Memory B cell (primary cell): Measurements from ENCODE around the gene ICAM4.

Experiments used
- ATAC-seq: fragments of 150-1000 bp; cut with Tn5 transposase; 2 replicates; pipeline ENCODE4 v1.10.0; 2021; ENCODE audit warnings: low read depth, mild to moderate bottlenecking, moderate library complexity
- DNase-seq, 2 donors: peaks; one replicate each; pipeline ENCODE4 v3.0.0; 2022; ENCODE audit warnings: low spot score in 2 of 2
- H3K27ac Mint-ChIP-seq: one replicate; pipeline ENCODE4 v1.8.0; 2022; ENCODE audit warnings: mild to moderate bottlenecking, moderate library complexity, mixed read lengths
- H3K27me3 Mint-ChIP-seq: one replicate; pipeline ENCODE4 v1.8.0; 2022; ENCODE audit warnings: mixed read lengths
- H3K36me3 Mint-ChIP-seq: one replicate; pipeline ENCODE4 v1.8.0; 2022; ENCODE audit warnings: mild to moderate bottlenecking, mixed read lengths
- H3K4me1 Mint-ChIP-seq: one replicate; pipeline ENCODE4 v1.8.0; 2022; ENCODE audit warnings: mixed read lengths
- H3K4me3 Mint-ChIP-seq: one replicate; pipeline ENCODE4 v1.8.0; 2022; ENCODE audit warnings: mild to moderate bottlenecking, moderate library complexity, mixed read lengths
- H3K9me3 Mint-ChIP-seq: one replicate; pipeline ENCODE4 v1.8.0; 2022; ENCODE audit warnings: mixed read lengths

Gene ICAM4

DNA sequence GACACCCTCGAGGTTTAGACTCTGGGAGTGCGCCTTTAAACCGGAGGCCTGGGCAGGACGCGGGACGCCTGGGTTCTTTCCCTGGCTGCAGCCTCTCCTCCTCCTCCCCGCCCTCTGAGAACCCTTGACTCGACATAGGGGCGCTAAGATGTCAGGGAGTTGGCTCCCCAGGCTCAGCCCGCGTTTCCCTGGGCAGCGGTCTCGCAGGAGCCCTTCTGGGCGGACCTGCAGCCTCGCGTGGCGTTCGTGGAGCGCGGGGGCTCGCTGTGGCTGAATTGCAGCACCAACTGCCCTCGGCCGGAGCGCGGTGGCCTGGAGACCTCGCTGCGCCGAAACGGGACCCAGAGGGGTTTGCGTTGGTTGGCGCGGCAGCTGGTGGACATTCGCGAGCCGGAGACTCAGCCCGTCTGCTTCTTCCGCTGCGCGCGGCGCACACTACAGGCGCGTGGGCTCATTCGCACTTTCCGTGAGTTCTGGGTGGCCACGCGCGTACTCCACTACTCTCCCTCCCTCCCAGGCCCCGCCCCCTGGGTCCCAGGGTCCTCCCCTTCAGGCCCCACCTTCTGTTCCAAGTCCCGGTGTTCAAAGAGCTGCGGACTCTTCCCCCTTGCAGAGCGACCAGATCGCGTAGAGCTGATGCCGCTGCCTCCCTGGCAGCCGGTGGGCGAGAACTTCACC, 4.3 kb downstream of the ICAM4 start:
- Mint-ChIP-seq H3K4me1 (peaks cover 39% of the 10 kb centered on the region), H3K36me3 (no peaks in the 10 kb centered on the region), H3K4me3 (peak overlapping the region; percentile 81), H3K9me3 (no peaks in the 10 kb centered on the region), H3K27me3 (peaks cover 27% of the 10 kb centered on the region), H3K27ac (peak overlapping the region; percentile 85)
- ATAC-seq, result peak; percentile 9
- peak; percentile 42 to 48 for DNase-seq

DNA sequence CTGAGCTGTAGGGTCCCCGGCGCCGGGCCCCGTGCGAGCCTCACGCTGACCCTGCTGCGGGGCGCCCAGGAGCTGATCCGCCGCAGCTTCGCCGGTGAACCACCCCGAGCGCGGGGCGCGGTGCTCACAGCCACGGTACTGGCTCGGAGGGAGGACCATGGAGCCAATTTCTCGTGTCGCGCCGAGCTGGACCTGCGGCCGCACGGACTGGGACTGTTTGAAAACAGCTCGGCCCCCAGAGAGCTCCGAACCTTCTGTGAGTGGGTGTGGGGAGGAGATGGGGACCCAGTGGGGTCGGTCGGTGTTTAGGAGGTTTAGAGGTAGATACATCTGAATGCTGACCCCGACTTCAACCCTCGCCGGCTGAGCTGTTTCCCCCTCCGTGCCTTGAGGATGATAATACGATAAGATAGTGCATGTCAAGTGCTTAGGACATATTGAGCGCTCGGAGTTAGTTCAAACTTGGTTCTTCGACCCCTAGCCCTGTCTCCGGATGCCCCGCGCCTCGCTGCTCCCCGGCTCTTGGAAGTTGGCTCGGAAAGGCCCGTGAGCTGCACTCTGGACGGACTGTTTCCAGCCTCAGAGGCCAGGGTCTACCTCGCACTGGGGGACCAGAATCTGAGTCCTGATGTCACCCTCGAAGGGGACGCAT, 4.9 kb downstream of the ICAM4 start:
- peak overlapping the region; percentile 85 for H3K27ac Mint-ChIP-seq
- H3K9me3 Mint-ChIP-seq, result no peaks in the 10 kb centered on the region
- no peaks in the 10 kb centered on the region for H3K36me3 Mint-ChIP-seq
- peak; percentile 33 to 61 for DNase-seq
- H3K4me1 Mint-ChIP-seq, result peaks cover 39% of the 10 kb centered on the region
- no peak for ATAC-seq
- peaks cover 27% of the 10 kb centered on the region for H3K27me3 Mint-ChIP-seq
- peak overlapping the region; percentile 81 for H3K4me3 Mint-ChIP-seq

- H3K9me3 Mint-ChIP-seq, result no peaks in the 10 kb centered on the region
- DNase-seq (peak; percentile 45 to 68), ATAC-seq (peak; percentile 31)
- peaks cover 27% of the 10 kb centered on the region for H3K27me3 Mint-ChIP-seq
- H3K4me3 Mint-ChIP-seq, result peak overlapping the region; percentile 81
- H3K4me1 Mint-ChIP-seq, result peaks cover 39% of the 10 kb centered on the region
- no peaks in the 10 kb centered on the region for H3K36me3 Mint-ChIP-seq
- H3K27ac Mint-ChIP-seq, result peak overlapping the region; percentile 85
Measured at GRCh38 chr19:10292206-10292788, 5.5 kb downstream of the ICAM4 start.

GRCh38 chr19:10292789-10293636, 6.3 kb downstream of the ICAM4 start:
- no peaks in the 10 kb centered on the region for H3K36me3 Mint-ChIP-seq
- ATAC-seq (no peak), DNase-seq (no peak)
- peaks cover 24% of the 10 kb centered on the region for H3K27me3 Mint-ChIP-seq
- H3K4me3 Mint-ChIP-seq, result peak overlapping the region; percentile 33
- H3K27ac Mint-ChIP-seq, result peak overlapping the region; percentile 68
- H3K9me3 Mint-ChIP-seq, result no peaks in the 10 kb centered on the region
- peaks cover 35% of the 10 kb centered on the region for H3K4me1 Mint-ChIP-seq

- Mint-ChIP-seq H3K27ac (peak overlapping the region; percentile 68), H3K27me3 (peaks cover 22% of the 10 kb centered on the region), H3K4me3 (no peak overlapping the region), H3K36me3 (no peaks in the 10 kb centered on the region), H3K4me1 (peaks cover 31% of the 10 kb centered on the region), H3K9me3 (no peaks in the 10 kb centered on the region)
- DNase-seq (no peak), ATAC-seq (no peak)
Measured at GRCh38 chr19:10293637-10294367, 7.0 kb downstream of the ICAM4 start.

- H3K4me3 Mint-ChIP-seq, result peak overlapping the region; percentile 47
- H3K9me3 Mint-ChIP-seq, result no peaks in the 10 kb centered on the region
- no peak for DNase-seq
- H3K27me3 Mint-ChIP-seq, result peaks cover 21% of the 10 kb centered on the region
- no peak for ATAC-seq
- no peak overlapping the region for H3K27ac Mint-ChIP-seq
- H3K4me1 Mint-ChIP-seq, result peaks cover 28% of the 10 kb centered on the region
- no peaks in the 10 kb centered on the region for H3K36me3 Mint-ChIP-seq
Measured at GRCh38 chr19:10294368-10294697, 7.6 kb downstream of the ICAM4 start.

DNA sequence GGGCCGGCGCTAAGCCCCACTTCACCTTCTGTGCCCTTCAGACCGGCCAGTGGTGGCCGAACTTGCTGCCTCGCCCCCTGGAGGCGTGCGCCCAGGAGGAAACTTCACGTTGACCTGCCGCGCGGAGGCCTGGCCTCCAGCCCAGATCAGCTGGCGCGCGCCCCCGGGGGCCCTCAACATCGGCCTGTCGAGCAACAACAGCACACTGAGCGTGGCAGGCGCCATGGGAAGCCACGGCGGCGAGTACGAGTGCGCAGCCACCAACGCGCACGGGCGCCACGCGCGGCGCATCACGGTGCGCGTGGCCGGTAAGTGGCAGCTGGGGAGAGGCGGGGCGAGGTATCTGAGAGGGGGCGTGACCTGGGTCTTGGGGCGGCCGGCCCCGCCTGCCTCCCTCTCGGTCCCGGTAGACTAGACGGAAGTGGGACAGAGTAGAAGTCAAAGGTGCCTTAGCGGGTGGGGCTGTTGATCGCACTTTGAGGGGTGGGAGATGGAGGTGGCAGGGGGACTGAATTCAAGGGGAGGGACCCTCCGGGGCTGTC, 8.6 kb downstream of the ICAM4 start:
- Mint-ChIP-seq H3K9me3 (no peaks in the 10 kb centered on the region), H3K4me1 (peaks cover 23% of the 10 kb centered on the region), H3K27me3 (peaks cover 19% of the 10 kb centered on the region), H3K4me3 (peak overlapping the region; percentile 80), H3K36me3 (no peaks in the 10 kb centered on the region), H3K27ac (peak overlapping the region; percentile 80)
- peak; percentile 75 for ATAC-seq
- DNase-seq, result peak; percentile 65 to 72

- Mint-ChIP-seq H3K27ac (peak overlapping the region; percentile 80), H3K4me1 (peaks cover 18% of the 10 kb centered on the region), H3K27me3 (peaks cover 15% of the 10 kb centered on the region), H3K9me3 (no peaks in the 10 kb centered on the region), H3K36me3 (no peaks in the 10 kb centered on the region), H3K4me3 (peak overlapping the region; percentile 80)
- ATAC-seq (no peak), DNase-seq (no peak)
Measured at GRCh38 chr19:10295847-10296591, 9.3 kb downstream of the ICAM4 start.

DNA sequence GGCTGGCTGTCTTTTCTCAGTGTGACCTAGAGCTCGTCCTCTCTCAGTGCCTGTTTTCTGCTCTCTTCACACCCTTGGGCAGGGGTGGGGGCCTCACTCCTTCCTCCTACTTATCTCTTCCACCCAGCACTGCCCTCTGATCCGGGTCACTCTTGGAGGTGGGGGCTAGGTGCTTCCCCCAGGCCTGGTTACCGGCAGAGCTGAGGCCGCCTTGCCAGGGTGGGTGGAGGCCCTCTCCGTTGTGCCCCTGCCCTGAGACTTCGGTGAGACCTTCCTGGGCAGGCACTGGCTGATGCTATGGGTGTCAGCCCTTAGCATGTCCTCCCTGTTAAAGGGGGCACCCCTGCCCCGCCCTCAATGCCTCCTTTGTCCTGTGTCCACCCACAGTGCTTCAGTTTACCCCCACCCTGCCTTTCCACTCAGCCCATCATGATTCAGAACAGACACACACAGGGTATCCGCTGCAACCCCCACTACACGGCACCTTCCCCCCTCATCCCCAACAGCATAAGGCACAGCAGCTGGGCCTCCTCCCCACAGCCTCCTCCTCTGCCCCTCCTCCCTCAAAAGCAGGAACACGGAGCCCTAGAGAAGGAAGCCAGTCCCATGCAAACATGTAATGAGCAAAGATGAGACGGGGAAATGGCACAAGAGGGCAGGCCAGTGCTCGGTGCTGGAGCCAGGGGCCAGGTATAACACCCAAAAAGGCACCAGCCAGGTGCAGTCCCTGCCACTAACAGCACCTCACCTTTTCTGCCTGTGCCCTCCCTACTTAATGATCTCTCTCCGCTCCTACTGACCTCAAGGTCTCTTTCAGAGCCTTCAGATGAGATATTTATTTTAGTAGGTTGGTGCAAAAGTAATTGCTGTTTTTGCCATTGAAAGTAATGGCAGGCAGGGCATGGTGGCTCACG, 13.0 kb downstream of the ICAM4 start:
- no peak overlapping the region for H3K27ac Mint-ChIP-seq

DNA sequence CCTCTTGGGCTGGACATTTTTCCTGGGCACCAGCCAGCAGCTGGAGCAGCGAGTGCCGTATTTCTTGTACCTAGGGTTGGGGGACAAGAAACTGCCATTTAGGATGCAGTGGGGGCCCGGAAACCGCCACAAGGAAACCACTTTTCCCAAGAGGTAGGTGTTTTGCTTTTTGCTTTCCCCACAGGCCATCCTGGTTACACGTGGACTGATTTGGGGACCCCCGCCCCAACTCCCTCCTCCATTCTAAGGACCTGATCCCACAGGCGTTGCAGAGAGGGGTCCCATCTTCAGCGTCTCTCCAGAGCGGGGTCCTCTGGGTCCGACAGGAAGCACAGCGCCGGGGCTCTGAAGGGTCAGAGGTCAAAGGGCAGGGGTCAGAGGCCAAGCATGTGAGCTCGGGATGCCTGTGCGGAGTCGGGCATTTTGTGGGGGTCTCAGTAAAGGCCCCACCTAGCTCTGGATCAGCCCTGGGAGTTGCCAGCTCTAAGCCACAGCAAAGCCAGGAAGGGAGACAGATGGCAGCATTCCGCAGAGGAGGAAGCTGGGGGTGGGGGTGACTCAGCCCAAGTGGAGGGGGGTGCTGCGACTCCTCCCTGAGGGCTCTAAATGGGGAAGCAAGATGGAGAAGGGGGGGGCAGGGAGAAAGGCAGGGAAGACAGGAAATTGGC, 18.5 kb downstream of the ICAM4 start:
- no peak for DNase-seq
- Mint-ChIP-seq H3K4me1 (no peaks in the 10 kb centered on the region), H3K9me3 (no peaks in the 10 kb centered on the region), H3K4me3 (no peak overlapping the region), H3K27ac (no peak overlapping the region), H3K36me3 (peaks cover 6% of the 10 kb centered on the region), H3K27me3 (no peaks in the 10 kb centered on the region)
- ATAC-seq, result no peak

More for the DNA sequence above, 13.0 kb downstream of the ICAM4 start:
- Mint-ChIP-seq H3K4me1 (peaks cover 5% of the 10 kb centered on the region), H3K4me3 (no peak overlapping the region), H3K36me3 (no peaks in the 10 kb centered on the region), H3K9me3 (no peaks in the 10 kb centered on the region), H3K27me3 (peaks cover 4% of the 10 kb centered on the region)
- ATAC-seq, result no peak
- no peak for DNase-seq

DNA sequence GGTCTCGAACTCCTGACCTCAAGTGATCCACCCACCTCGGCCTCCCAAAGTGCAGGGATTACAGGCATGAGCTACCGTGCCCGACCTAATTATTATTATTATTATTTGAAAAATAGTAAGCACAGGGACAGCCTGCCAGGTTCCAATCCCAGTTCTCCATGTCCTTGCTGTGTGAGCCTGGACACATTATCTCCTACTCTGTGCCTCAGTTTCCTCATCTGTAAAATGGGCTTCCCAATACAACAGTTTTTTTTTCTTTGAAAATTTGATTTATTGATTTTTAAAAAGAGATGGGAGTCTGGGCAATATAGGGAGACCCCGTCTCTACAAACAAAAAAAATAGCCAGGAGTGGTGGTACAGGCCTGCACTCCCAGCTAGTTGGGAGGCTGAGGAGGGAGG, 19.6 kb downstream of the ICAM4 start:
- Mint-ChIP-seq H3K36me3 (peaks cover 8% of the 10 kb centered on the region), H3K4me1 (no peaks in the 10 kb centered on the region), H3K27me3 (no peaks in the 10 kb centered on the region), H3K4me3 (no peak overlapping the region), H3K27ac (no peak overlapping the region), H3K9me3 (no peaks in the 10 kb centered on the region)
- DNase-seq, result no peak
- no peak for ATAC-seq

- ATAC-seq (no peak), DNase-seq (no peak)
- H3K4me3 Mint-ChIP-seq, result no peak within 1 kb of the TSS
- H3K9me3 Mint-ChIP-seq, result no peaks in the 10 kb centered on the region
- no peak within 1 kb of the TSS for H3K27ac Mint-ChIP-seq
- H3K4me1 Mint-ChIP-seq, result peaks cover 3% of the 10 kb centered on the region
- peaks cover 14% of the 10 kb centered on the region for H3K36me3 Mint-ChIP-seq
- no peaks in the 10 kb centered on the region for H3K27me3 Mint-ChIP-seq
Measured at GRCh38 chr19:10309423-10309822, 22.7 kb downstream of the ICAM4 start, which contains the start of gene ZGLP1. ZGLP1 (minus strand) TSS chr19:10309815.
